ENCODE data around the gene WDR1.

GRCh38 chr4:10098780-10099160 is 17.8 kb downstream of the WDR1 start:
- no peak for TF ChIP-seq CTCF (IDR thresholded peaks at IDR 0.05)
- TF ChIP-seq POLR2A (IDR thresholded peaks at IDR 0.05): no peak
